Keratinocyte (primary cell): Measurements from ENCODE around the gene USP30.

Source experiments
- EZH2 ChIP-seq: IDR thresholded peaks from one replicate; pipeline ENCODE4 v1.6.1; 2012; ENCODE audit warnings: inconsistent platforms, mild to moderate bottlenecking, low read length, moderate library complexity
- TF ChIP-seq, protein P1 (sequence below), 3 experiments: IDR thresholded peaks in 1 of 3; conservative IDR thresholded peaks in 1 of 3; optimal IDR thresholded peaks in 1 of 3; 2 replicates in 2 of 3; 3 replicates in 1 of 3; pipeline versions ENCODE3 to v1.5.1; 2011; ENCODE audit warnings: low read length in 3 of 3, mild to moderate bottlenecking in 3 of 3, moderate library complexity in 2 of 3, control low read depth in 1 of 3, inconsistent platforms in 1 of 3; ENCODE audit not compliant: insufficient read depth in 2 of 3; ENCODE audit errors: extremely low read depth in 1 of 3

DNA sequence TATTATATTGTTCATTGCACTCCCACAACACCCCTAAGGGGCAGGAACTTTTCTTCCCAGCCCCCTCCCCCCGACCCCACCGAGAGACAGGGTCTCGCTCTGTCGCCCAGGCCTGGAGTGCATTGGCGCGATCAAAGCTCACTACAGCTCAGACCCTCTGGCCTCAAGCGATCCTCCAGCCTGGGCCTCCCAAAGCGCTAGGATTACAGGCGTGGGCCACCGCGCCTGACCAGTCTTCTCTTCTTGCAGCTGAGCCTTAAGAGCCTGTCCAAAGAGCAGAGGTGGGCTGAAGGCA is 44.7 kb downstream of the USP30 start:
- TF ChIP-seq, protein P1, sequence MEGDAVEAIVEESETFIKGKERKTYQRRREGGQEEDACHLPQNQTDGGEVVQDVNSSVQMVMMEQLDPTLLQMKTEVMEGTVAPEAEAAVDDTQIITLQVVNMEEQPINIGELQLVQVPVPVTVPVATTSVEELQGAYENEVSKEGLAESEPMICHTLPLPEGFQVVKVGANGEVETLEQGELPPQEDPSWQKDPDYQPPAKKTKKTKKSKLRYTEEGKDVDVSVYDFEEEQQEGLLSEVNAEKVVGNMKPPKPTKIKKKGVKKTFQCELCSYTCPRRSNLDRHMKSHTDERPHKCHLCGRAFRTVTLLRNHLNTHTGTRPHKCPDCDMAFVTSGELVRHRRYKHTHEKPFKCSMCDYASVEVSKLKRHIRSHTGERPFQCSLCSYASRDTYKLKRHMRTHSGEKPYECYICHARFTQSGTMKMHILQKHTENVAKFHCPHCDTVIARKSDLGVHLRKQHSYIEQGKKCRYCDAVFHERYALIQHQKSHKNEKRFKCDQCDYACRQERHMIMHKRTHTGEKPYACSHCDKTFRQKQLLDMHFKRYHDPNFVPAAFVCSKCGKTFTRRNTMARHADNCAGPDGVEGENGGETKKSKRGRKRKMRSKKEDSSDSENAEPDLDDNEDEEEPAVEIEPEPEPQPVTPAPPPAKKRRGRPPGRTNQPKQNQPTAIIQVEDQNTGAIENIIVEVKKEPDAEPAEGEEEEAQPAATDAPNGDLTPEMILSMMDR (optimal IDR thresholded peaks at IDR 0.05 in 1 of 3, IDR thresholded peaks at IDR 0.05 in 1 of 3, conservative IDR thresholded peaks at IDR 0.05 in 1 of 3; ENCODE audit: extremely low read depth in 1 of 3, insufficient read depth in 2 of 3, low read length in 3 of 3), result no peak
- no peak for TF ChIP-seq EZH2
